H1 (cell line): Measurements from ENCODE around the gene TBC1D12. TPM values are rescaled to one million over a fixed set of nuclear protein-coding genes. Genes with fewer than 3 reads are reported as not detected.

Experiments used
- JUN ChIP-seq: IDR thresholded peaks from 2 replicates; pipeline ENCODE4 v1.6.1; 2011; ENCODE audit warnings: low read depth, mild to moderate bottlenecking, improper control_type of control experiment, low read length
- NRF1 ChIP-seq: IDR thresholded peaks from 2 replicates; pipeline ENCODE4 v1.6.1; 2011; ENCODE audit warnings: mild to moderate bottlenecking, low read depth, low read length, improper control_type of control experiment
- polyA plus RNA-seq, 7 experiments: library from polyadenylated mRNA; depleted of rRNA in 3 of 7; stranded (reverse) in 5 of 7; unstranded in 2 of 7; fragments of >200 nt in 5 of 7; fragments of 200-250 nt in 2 of 7; gene quantifications; 1 replicate in 5 of 7; 2 replicates in 1 of 7; 4 replicates in 1 of 7; pipeline versions ENCODE4 v1.2.1 to v1.2.3, GENCODE V29; 2011 to 2013; ENCODE audit warnings: missing spikeins in 2 of 7, mixed read lengths in 2 of 7
- total RNA-seq: library from RNA; stranded (reverse); fragmentation: NEBNext Ultra II Directional; extraction: Animal tissue kit (Norgen Biotek cat#: 25700); gene quantifications from 2 replicates; pipeline ENCODE4 v1.2.1, GENCODE V29; 2021
- TF ChIP-seq, protein P1 (sequence below): IDR thresholded peaks from 2 replicates; pipeline ENCODE4 v1.6.1; 2011; ENCODE audit warnings: low read depth, mild to moderate bottlenecking, low read length; ENCODE audit not compliant: insufficient read depth

The TBC1D12 gene
- total and polyA plus RNA-seq, 2 of the 8 experiments (the other 6 are each of a cell fraction or from before 2014, with no cell fraction given): 1.1 to 3.2 TPM

- TF ChIP-seq, protein P1, sequence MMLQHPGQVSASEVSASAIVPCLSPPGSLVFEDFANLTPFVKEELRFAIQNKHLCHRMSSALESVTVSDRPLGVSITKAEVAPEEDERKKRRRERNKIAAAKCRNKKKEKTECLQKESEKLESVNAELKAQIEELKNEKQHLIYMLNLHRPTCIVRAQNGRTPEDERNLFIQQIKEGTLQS: no peak
- TF ChIP-seq JUN: no peak
- TF ChIP-seq NRF1: no peak
Measured at GRCh38 chr10:94489976-94490788, 87.8 kb downstream of the TBC1D12 start (continued).
